Measurements from ENCODE around the gene SMG9.

The SMG9 gene

GRCh38 chr19:43727593-43727853, 27.2 kb downstream of the SMG9 start:
- TF ChIP-seq SIN3A (IDR thresholded peaks at IDR 0.05; ENCODE audit: borderline replicate concordance, insufficient read depth, low read length), result no peak
- TF ChIP-seq FOXP2 (optimal IDR thresholded peaks at IDR 0.05; ENCODE audit: borderline replicate concordance, extremely low read depth, extremely low read length, insufficient read depth), result no peak
- TF ChIP-seq TAF1 (IDR thresholded peaks at IDR 0.05; ENCODE audit: borderline replicate concordance, insufficient read depth, low read length), result no peak
- no peak for TF ChIP-seq REST (IDR thresholded peaks at IDR 0.05; ENCODE audit: insufficient read depth in 1 of 2, low read depth in 2 of 2, low read length in 2 of 2)
- TF ChIP-seq POLR2AphosphoS5 (IDR thresholded peaks at IDR 0.05; ENCODE audit: low read depth, low read length), result no peak; the same call in 1 of the 2 replicates

DNA sequence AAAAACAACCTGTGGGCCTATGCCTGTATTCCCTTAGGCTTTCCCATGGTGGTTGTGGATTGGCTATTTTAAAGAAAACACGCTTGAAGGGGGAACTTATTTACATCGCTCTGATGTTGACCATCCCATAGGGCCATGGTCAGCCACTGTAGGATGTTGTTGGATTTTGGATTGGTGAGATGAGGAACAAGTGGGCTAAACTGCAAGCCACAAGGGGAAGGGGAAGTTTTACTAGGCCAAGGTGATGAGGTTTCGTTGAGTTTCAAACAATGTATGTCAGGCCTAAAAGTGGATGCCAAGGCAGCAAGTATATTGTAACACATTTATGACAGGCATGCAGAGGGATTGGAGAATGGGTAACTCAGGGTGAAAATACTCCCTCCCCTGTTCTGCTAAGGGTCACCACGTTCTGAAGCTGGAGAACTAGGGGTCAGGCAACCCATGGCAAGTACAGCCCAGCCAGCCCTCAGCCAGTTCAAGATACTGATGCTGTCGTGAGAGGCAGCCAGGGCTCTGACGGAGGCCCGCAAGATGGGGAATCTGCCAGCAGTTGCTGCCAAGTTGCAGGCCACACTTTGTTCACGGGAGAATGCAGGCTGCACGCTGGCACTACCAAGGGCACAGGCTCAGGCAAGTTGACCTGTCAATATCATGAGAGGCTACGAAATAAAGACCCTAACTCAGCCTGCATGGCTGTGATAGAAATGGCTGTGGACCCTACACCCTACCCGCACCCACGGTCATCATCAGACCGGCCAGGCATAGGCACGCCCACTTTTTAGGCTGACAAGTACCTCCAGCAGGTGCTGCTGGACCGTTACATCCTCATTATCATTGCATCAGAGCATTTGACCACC, 27.8 kb downstream of the SMG9 start:
- TF ChIP-seq TAF1 (IDR thresholded peaks at IDR 0.05; ENCODE audit: borderline replicate concordance, insufficient read depth, low read length), result no peak
- no peak for TF ChIP-seq SIN3A (IDR thresholded peaks at IDR 0.05; ENCODE audit: borderline replicate concordance, insufficient read depth, low read length)

DNA sequence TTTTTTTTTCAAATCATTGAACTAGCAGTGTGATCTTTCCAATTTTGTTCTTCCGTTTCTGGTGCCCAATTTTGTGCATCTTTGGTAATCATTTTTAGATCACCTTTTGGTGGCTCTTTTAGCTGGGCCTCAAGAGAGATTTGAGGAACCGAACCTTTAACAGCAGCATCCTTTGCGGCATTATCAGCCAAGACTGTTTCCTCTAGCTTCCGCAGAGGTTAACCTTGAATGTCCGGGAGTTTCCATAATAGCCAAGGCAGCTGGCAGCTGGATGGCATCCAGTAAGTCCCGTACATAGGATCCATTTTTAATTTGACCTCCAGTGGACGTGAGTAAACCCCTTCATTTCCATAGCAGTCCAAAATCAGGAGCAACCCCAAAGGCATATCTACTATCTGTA, 29.3 kb downstream of the SMG9 start:
- TF ChIP-seq REST (IDR thresholded peaks at IDR 0.05; ENCODE audit: insufficient read depth in 1 of 2, low read depth in 2 of 2, low read length in 2 of 2), result no peak
- TF ChIP-seq POLR2AphosphoS5 (IDR thresholded peaks at IDR 0.05; ENCODE audit: low read depth, low read length), result no peak
- TF ChIP-seq TAF1 (IDR thresholded peaks at IDR 0.05; ENCODE audit: borderline replicate concordance, insufficient read depth, low read length), result no peak
- no peak for TF ChIP-seq SIN3A (IDR thresholded peaks at IDR 0.05; ENCODE audit: borderline replicate concordance, insufficient read depth, low read length)
- TF ChIP-seq FOXP2 (optimal IDR thresholded peaks at IDR 0.05; ENCODE audit: borderline replicate concordance, extremely low read depth, extremely low read length, insufficient read depth), result no peak

GRCh38 chr19:43724896-43725295, 29.9 kb downstream of the SMG9 start:
- TF ChIP-seq SIN3A (IDR thresholded peaks at IDR 0.05; ENCODE audit: borderline replicate concordance, insufficient read depth, low read length) (no peak), FOXP2 (optimal IDR thresholded peaks at IDR 0.05; ENCODE audit: borderline replicate concordance, extremely low read depth, extremely low read length, insufficient read depth) (no peak), REST (IDR thresholded peaks at IDR 0.05; ENCODE audit: insufficient read depth in 1 of 2, low read depth in 2 of 2, low read length in 2 of 2) (no peak), POLR2AphosphoS5 (IDR thresholded peaks at IDR 0.05; ENCODE audit: low read depth, low read length) (no peak), TAF1 (IDR thresholded peaks at IDR 0.05; ENCODE audit: borderline replicate concordance, insufficient read depth, low read length) (no peak)

- TF ChIP-seq REST (IDR thresholded peaks at IDR 0.05; ENCODE audit: insufficient read depth in 1 of 2, low read depth in 2 of 2, low read length in 2 of 2) (no peak), FOXP2 (optimal IDR thresholded peaks at IDR 0.05; ENCODE audit: borderline replicate concordance, extremely low read depth, extremely low read length, insufficient read depth) (no peak), SIN3A (IDR thresholded peaks at IDR 0.05; ENCODE audit: borderline replicate concordance, insufficient read depth, low read length) (no peak), POLR2AphosphoS5 (IDR thresholded peaks at IDR 0.05; ENCODE audit: low read depth, low read length) (no peak), TAF1 (IDR thresholded peaks at IDR 0.05; ENCODE audit: borderline replicate concordance, insufficient read depth, low read length) (no peak)
Measured at GRCh38 chr19:43723588-43723987, 31.2 kb downstream of the SMG9 start.
